Activated T-cell treated with anti-CD3 and anti-CD28 coated beads for 24 hours (primary cell): ENCODE data around the gene SDE2.
"Not testable (repeated sequence)": the region's sequence is repeated elsewhere in the genome, so short reads cannot be mapped to it uniquely, and the experiment has no call there.

Experiments
- DNase-seq: peaks from one replicate; pipeline ENCODE4 v3.0.0-alpha.2; 2020; ENCODE audit warnings: low read depth

Gene SDE2

DNA sequence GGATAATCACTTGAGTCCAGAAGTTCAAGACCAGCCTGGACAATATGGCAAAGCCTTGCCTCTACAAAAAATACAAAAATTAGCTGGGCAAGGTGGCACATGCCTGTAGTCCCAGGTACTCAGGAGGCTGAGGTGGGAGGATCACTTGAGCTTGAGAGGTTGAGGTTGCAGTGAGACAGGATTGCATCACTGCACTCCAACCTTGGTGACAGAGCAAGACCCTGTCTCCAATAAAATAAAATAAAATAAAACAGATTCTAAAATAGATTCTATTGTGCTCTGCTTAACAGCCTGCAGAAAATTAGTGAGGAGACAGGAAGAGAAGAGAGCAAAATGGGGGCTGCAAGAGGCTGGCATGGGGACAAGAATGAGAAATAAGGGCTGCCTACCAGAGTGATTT lies 7.5 kb upstream of the SDE2 start:
- DNase-seq = no peak

DNA sequence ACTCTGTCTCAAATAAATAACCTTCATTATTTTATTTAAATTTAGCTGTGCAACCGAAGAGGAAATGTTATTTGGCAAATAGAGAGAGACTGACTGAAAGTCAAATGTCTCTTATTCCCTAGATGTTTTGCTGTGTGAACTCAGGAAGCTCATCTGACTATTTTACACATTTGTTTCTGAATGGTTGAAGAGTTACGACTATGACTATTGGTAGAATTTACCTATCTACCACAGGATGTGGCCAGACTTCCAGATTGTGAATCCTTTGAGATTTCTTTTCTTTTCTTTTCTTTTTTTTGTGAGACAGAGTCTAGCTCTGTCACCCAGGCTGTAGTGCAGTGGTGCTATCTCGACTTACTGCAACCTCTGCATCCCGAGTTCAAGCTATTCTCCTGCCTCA lies 5.3 kb upstream of the SDE2 start:
- DNase-seq = no peak

DNA sequence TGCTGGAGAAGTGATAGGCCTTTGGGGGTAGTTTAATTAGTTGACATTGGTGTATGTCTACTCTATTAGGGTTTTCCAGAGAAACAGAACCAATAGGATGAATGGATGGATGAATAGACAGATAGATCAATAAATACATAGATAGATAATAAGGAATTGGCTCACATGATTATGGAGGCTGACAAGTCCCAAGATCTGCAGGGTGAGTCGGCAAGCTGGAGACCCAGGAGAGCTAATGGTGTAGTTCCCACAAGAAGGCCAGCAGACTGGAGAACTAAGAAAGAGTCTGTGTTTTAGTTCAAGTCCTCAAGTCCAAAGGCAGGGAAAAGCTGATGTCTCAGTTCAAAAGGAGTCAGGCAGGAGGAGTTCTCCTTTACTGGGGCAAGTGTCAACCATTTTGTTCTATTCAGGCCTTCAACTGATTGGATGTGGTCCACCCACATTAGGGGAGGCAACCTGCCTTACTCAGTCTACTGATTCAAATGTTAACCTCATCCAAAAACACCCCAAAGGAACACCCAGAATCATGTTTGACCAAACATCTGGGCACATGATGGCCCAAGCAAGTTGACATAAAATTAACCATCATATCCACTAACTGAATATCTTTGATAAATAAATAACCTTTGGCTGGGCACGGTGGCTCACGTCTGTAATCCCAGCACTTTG lies 4.5 kb upstream of the SDE2 start:
- no peak for DNase-seq

DNA sequence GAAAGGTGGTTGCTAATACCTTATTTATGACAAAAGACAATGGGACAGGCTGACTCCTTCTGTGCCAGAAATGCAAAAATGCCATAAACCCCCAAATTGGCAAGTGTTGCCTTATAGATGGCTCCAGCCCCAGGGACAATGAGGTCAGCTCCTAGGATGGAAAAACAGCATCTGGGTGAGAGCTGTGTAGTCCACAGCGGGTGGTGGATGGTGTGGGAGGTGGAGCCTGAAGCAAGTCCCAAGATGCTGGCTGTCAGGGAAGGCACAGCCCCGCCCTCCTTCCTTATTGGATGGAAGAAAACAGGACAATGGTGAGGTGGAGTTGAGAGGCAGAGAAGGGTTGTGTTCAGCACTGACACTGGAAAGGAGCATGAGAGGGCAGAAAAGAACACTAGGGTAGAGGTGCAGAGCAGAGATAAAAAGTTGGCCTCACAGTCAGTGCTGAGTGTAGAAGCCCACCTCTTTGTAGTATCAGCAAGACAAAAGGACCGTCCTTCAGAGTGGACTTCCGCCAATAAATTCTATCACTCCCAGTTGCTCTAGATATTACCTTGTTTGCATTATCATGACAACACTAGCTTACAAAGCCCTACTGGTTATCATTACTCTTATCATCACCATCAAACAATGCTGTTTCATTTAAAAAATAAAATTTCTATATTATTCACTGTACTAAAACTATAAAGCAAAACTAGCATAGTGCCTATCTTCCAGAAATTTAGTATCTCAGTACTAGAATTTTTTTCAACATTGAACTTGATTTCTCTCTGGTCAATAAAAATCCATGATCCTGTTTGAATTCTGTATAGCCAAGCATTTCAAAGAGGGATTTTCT lies 3.7 kb upstream of the SDE2 start:
- DNase-seq = no peak

DNA sequence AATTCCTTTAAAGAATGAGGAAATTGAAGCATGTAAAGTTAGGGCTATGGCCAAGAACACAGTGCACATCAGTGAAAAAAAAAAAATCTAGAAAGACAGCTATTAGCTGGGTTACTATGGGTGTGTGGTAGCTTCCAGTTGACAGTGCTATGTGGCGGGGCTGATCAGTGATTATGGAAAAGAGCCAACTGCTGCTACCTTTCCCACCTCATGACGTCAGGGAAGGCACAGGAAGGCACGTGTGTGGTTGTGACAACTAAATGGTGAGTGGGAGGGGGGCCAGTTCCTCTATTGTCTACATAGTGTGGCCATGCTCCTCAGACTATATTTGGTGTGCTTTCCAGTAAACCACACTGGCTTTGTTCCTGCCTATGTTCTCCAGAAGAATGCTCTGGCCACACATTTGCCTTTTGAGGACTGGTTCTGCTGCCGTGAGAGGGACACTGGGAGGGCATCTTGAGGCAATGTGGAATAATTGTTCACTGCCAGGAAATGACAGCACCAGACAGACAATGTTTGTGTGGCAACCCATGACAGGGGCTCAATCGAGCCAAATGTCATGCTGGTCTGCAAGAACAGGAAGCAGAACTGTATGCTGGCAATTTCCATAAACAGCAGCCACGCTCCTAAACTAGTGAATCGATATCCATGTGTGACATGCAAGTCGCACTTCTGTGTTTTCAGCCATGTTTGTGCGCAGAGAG lies 3.0 kb upstream of the SDE2 start:
- DNase-seq = peak; percentile 25

DNA sequence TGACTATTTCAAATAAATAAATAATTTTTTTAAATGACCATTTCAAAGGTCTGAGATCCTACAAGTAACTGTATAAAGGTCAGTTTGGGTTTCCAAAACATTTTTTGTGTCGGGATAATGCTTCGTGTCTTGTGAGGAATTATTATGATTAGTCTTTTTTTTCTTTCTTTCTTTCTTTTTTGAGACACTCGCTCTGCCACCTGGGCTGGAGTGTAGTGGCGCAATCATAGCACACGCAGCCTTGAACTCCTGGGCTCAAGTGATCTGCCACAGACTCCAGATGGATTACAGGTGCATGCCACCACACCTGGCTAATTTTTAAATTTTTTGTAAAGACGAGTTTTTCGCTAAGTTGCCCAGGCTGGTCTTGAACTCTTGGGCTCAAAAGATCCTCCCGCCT lies 1.9 kb upstream of the SDE2 start:
- DNase-seq = no peak

DNA sequence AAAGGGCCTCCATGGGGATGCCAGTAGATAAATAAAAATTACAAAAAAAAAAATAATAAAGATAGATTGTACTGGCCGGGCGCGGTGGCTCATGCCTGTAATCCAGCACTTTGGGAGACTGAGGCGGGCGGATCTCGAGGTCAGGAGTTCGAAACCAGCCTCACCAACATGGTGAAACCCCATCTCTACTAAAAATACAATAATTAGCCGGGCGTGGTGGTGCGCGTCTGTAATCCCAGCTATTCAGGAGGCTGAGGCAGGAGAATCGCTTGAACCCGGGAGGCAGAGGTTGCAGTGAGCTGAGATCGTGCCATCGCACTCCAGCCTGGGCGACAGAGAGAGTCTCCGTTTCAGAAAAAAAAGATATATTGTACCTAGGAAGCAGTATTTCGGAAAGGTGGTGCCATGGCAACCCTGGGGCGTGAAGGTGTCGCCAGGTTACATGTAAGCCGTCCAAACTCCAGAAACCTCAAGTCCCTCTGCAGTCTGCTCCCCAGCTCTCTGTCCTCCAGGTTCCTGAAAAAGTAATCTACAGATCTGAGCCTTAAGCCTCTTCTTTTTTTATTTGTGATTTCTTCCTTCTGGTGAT lies 1.4 kb upstream of the SDE2 start:
- DNase-seq = not testable (repeated sequence)

DNA sequence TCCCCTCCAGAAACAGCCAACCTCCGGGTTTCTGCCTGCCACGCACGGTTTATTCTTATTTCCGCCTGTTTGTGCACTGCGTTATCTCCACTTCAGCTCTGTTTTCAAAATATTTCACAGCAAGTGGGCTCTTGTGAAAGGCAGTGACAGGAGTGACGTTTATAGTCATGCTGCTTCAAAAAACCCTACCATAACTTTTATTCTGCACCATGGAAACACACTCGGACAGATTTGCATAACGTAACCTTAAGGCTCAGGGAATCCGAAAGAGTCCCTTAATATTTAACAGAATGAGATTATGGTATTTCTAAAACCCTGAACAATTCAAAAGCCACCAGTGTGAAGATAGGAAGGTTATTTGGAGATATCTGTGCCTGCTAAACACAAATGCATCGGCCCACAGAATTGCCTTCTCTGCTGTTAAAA lies 782 bp upstream of the SDE2 start:
- DNase-seq = no peak

DNA sequence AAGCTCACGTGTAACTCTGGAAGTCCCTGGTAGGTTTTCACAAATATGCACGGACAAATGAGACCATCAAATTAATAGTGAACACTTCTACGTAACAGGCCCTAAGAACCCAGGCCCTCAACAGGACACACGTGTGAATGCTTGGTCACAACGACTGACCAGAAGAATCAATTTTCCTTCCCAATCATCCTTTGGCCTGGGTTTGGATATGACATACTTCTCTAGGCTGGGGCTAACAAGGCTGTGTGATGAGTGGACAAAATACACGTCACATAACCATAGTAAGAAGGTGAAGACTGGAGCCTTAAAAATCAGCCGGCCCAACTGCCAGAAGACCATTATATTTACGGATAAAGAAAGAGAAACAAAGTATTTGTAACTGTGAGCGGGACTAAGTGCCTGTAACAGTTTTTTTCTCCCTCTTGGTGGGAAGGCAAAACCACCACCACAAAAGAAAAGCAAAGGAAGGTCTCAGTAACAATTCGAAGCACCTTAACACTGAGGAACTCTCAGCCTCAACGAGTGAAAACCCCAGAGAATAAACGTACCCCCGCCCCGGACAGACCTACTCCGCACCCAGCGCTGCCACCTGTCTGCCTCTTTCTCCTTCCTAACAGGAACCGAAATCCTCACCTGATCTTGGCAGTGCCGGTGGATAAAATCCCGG lies 450 bp downstream of the SDE2 start:
- DNase-seq = no peak

DNA sequence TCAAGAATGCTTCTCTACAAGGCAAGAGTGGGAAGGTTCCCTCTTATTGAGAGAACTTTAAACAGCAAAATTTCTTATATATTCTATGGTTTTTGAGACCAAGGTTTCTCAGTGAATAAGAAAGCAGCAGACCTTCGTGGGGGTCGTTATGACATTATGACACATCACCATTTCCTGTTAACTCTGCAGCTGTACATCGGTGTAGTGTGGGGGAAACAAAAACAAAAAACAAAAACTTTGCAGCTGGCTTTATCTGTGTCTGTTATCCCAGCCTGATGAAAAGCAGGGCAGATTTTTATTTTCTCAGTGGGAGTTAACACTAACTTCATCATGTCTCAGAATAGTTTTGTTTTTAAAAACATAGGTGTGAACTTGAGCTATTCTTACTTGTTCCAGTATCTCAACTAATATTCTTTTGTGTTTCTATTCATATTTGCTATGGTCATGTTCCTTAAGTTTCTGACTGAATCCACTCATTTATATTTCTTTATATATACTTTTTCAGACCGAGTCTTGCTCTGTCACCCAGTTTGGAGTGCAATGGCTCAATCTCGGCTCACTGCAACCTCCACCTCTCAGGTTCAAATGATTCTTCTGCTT lies 2.1 kb downstream of the SDE2 start:
- DNase-seq = no peak

DNA sequence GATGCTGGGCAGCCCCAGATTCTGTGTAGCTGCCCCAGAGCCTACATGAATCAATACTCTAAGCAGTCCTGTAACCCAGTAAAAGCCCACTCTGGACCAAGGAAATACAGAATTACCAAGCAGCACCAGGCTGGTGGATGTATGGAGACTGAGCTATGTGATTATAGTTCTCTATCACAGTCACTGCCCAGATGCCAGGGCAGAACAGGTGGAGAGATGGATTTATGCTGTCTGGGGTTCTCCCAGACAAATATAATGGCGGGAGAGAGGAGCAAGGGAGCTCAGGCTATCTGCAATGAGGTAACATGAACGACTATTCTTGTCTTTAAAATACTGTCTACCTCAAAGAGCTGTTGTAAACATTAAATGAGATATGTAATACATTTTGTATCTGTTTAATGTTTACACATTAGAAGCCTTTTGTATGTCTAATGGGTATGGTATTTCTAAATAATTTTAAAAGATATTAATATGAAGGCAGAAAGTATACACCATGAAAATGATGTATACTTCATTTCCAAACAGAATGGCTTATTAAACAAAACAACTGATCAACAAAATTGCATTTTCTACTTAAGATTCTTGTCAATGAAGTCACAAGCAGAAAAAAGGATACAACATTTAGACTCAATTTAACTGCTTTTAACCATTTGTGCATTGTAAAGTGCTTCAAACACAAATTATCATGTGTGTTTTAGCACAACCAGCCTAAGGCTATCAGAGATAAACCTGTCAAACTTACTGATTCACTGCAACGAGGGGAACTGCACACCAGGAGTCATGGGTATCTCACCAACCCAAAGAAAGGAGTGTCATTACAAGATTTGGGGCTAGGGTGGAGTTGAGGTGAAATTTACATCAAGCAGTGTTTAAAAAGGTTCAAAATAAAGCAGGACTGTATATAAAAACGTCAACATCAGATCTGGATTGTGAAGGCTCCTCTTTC lies 3.0 kb downstream of the SDE2 start:
- no peak for DNase-seq

DNA sequence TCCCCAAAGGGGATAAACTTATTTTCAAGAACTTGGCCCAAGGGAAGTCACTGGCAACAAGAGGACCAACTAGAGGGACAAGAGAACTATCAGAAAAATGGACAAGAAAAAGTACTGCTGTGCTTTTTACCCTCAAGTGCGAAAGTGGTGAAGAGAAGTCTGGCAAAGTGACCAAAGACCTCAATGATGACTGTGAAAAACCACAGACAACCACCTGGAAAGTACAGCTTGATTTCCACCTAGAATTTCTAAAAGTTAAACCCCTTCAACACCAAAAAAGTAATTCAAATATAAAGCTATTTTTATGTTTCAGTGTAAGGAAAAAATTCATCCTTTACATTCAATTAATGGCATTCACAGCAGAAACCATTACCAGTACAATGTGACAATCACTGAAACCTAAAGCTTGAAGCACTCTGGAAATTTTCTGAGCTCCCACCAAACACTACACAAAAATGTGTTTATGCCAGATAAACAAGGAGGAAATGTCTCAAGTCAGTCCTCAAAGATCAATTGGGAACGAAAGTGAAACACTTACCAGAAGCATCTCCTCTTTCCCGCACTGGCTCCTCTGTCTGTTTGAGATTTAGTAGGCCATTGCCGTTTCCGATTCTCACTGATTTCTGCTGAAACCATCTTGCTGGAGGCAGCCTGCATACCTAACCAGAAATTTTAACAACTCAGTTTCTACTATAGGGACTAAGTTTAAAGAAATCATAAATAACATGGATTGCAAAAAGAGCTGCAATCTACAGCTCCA lies 8.3 kb downstream of the SDE2 start:
- DNase-seq = no peak

DNA sequence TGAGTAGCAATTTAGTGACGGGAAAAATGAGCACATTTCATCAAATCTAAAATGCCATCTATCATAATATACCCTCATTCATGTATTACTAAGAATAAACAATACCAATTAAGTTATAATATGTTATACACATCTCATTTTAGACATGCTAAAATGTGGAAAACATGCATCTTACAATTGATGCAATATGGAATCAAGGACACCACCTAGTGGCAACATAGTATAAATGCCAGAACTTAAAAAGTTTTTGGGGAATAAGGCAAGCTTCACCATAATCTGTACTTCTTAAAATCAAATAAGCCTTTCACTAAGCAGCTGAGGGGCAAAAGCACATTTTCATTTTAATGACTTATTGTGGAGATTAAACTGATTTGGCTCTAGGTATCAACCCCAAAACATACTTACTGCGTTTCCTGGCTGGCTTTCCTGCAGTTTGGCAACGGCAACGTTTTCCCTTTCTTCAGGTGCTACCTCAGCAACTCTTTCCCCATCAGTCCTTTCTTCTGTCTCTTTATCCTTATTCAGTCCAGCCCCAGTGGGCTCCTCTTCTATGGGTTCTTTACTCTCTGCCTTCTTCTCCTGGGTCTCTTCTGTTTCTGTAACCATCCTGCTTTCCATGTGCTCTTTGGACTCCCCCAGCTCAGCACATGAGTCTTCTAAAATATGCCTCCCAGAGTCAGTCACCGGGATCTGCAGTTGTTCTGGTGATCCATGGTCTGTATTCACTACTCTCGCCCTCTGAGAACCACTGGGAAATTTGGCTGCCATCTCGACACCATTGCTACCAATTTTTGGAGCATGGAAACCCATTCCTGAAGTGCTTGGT lies 11.4 kb downstream of the SDE2 start:
- no peak for DNase-seq

DNA sequence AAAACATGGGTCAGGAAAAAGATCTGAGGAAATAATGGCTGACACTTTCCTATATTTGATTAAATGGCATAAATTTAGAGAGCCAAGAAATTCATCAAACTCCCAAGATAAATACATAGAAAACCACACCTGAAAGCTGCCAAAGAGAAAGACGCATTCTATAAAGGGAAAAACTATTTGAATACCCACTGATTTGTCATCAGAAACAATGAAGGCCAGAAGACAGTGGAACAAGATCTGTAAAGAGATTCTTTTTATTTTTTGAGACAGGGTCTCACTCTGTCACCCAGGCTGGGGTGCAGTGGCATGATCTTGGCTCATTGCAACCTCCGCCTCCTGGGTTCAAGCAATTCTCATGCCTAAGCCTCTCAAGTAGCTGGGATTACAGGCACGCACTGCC lies 17.4 kb downstream of the SDE2 start:
- no peak for DNase-seq

DNA sequence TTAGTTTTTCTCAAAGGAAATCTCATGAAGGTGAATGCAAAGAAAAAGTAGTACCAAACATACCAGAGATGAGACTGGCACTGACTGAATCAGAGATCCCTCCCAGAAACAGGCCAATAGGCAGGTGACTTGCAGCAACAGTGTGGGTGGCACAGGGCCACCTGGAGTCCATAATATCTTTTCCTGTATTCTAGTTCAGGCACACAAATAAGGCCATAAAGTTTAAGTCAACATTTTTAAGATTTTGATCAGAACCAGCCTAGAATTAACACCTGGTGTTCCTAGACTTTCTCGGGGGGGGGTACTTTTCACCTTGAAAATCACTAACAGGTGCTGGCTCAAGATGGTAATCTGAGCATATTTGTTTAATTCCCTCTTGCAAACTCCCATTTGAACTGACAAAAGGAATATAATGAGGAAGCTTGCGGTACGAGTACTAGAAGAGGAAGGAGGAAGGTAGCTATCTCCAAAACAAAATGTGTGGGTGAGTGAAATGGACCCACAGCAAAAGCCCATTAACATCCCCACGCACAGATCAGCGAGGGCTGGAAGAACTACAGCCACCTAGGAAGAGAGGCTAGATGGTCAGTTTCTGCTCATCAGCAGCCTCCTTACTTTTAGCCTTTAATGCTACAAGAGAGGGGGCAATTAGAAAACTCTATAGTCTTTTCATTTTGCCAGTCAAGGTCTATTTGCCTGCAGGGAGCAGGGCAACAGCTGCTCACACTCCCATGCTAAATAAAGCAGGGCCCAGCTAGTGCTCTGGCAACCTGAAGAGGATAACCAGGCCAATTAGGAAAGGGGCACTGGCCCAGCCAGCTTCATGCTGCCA lies 18.9 kb downstream of the SDE2 start:
- no peak for DNase-seq

DNA sequence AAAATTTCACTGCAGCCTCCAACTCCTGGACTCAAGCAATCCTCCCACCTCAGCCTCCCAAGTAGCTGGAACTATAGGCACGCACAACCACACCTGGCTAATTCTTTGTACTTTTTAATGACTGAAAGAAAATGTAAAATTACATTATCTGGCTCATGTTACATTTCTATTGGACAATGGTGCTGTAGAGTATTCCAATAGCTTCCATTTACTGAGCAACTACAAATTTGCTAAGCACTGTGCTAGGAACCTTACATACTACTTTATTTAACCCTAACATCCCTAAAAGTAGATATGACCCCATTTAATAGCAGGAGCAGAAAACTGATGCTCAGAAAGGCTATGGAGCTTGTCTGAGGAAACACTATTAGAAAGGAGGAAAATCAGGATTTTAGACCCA lies 19.7 kb downstream of the SDE2 start:
- no peak for DNase-seq

DNA sequence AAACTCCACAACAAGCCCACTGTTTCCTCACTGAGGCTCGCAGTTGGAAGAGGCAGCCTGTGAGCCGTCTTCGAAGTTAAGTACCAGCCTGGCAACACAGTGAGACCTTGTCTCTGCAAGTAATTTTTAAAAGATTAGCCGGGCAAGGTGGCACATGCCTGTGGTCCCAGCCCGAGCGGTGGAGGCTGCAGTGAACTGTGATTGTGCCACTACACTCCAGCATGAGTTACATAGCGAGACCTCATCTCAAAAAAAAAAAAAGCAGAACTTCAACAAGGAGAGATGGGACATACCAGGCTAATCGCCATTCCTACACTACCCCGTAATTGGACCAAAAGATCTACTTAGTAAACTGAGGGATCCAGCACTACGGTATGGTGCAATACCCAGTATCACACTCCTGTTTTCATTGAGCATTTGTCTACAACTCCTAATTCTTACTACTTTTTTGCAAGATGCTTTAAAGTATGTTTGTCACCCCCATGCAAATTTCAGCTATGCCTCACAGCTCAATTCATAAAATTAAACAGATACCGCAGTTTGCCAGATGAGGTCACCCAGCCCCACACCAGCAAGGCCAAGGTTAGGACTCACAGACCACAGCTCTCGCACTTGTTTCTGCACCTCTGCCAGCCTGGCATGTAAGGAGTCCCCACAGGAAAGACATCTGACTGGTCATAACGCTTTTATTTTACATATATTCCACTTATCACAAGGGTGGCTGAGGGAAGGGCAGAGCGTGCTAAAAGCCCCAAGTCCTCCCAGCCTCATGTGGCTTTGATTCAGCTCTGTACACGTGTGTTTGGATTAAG lies 21.0 kb downstream of the SDE2 start:
- DNase-seq = no peak
